Measurements from ENCODE around the gene RAB3A.

Gene RAB3A

GRCh38 chr19:18233224-18233825, 29.5 kb upstream of the RAB3A start (continued):
- TF ChIP-seq ZNF660 (tag by site-specific recombination; IDR thresholded peaks at IDR 0.05) (no peak), IKZF3 (tag by site-specific recombination; IDR thresholded peaks at IDR 0.05) (0 out of 2 replicates have a peak, but pooled peaks have one; percentile 25), ZFP69B (tag by site-specific recombination; IDR thresholded peaks at IDR 0.05) (peak; percentile 85), ZNF571 (tag by site-specific recombination; IDR thresholded peaks at IDR 0.05) (no peak), ZNF610 (tag by site-specific recombination; IDR thresholded peaks at IDR 0.05; ENCODE audit: borderline replicate concordance) (peak; percentile 82; the same call in 1 of the 2 replicates), ZNF560 (tag by site-specific recombination; IDR thresholded peaks at IDR 0.05; ENCODE audit: borderline replicate concordance) (peak; percentile 86; the same call in 1 of the 2 replicates), ZBTB10 (tag by site-specific recombination; IDR thresholded peaks at IDR 0.05) (no peak; the same call in 1 of the 2 replicates), ZNF501 (tag by site-specific recombination; IDR thresholded peaks at IDR 0.05) (0 out of 2 replicates have a peak, but pooled peaks have one; percentile 33), ZNF654 (tag by site-specific recombination; IDR thresholded peaks at IDR 0.05; ENCODE audit: low read depth) (no peak), ZNF221 (tag by site-specific recombination; IDR thresholded peaks at IDR 0.05; ENCODE audit: borderline replicate concordance) (no peak), KLF17 (tag by site-specific recombination; IDR thresholded peaks at IDR 0.05) (peak; percentile 44; the same call in 1 of the 2 replicates), ZEB2 (tag by site-specific recombination; IDR thresholded peaks at IDR 0.05) (peak; percentile 57; the same call in 1 of the 2 replicates), ZNF664 (tag by site-specific recombination; IDR thresholded peaks at IDR 0.05) (no peak), ZNF202 (tag by site-specific recombination; IDR thresholded peaks at IDR 0.05; ENCODE audit: borderline replicate concordance) (no peak), KLF9 (tag by site-specific recombination; IDR thresholded peaks at IDR 0.05; ENCODE audit: low read depth) (no peak), ZNF510 (tag by site-specific recombination; IDR thresholded peaks at IDR 0.05; ENCODE audit: insufficient replicate concordance) (no peak), MEIS1 (CRISPR knock-in tag; IDR thresholded peaks at IDR 0.05; ENCODE audit: borderline replicate concordance) (0 out of 2 replicates have a peak, but pooled peaks have one; percentile 22), ZNF629 (tag by site-specific recombination; IDR thresholded peaks at IDR 0.05) (0 out of 2 replicates have a peak, but pooled peaks have one; percentile 17)

GRCh38 chr19:18232540-18233223, 28.8 kb upstream of the RAB3A start:
- POLR2A ChIA-PET = interaction anchor here (0.6 to 1.2 kb wide), 6 partner anchors 8 to 114 kb away, joined by 3 to 4 read pairs (median 3); no protein-coding TSS in a partner anchor
- Histone ChIP-seq H3K4me1 (ENCODE audit: control insufficient read depth, insufficient read depth, low read length) (no peaks in the 10 kb centered on the region), H3K27ac (ENCODE audit: extremely low read depth, low read depth, low read length) (no peak overlapping the region), H3K36me3 (ENCODE audit: control insufficient read depth in 2 of 2, insufficient read depth in 1 of 2, low read length in 2 of 2) (no peaks in the 10 kb centered on the region), H3K4me3 (ENCODE audit: low read depth, low read length) (no peak overlapping the region; the same call in 1 of the 2 replicates), H3K9me3 (ENCODE audit: control insufficient read depth, insufficient read depth, low read depth, low read length) (no peaks in the 10 kb centered on the region)
- CTCF ChIA-PET = interaction anchor here (0.6 to 1.2 kb wide), 3 partner anchors 19 to 46 kb away, joined by 4 read pairs; no protein-coding TSS in a partner anchor
- TF ChIP-seq ZNF335 (tag by site-specific recombination; conservative IDR thresholded peaks at IDR 0.05) (peak; percentile 72), ZNF404 (tag by site-specific recombination; IDR thresholded peaks at IDR 0.05) (no peak), ZBTB17 (tag by site-specific recombination; IDR thresholded peaks at IDR 0.05) (0 out of 2 replicates have a peak, but pooled peaks have one; percentile 32), ZNF211 (tag by site-specific recombination; IDR thresholded peaks at IDR 0.05; ENCODE audit: low read depth) (no peak), ZBTB20 (tag by site-specific recombination; IDR thresholded peaks at IDR 0.05) (peak; percentile 47; the same call in 1 of the 2 replicates), ZNF266 (tag by site-specific recombination; IDR thresholded peaks at IDR 0.05; ENCODE audit: low read depth) (no peak), ZNF843 (tag by site-specific recombination; IDR thresholded peaks at IDR 0.05) (0 out of 2 replicates have a peak, but pooled peaks have one; percentile 20), BCL6B (tag by site-specific recombination; IDR thresholded peaks at IDR 0.05) (no peak), ZNF837 (tag by site-specific recombination; IDR thresholded peaks at IDR 0.05) (no peak), ZNF600 (tag by site-specific recombination; IDR thresholded peaks at IDR 0.05) (peak; percentile 88), SCRT2 (tag by site-specific recombination; IDR thresholded peaks at IDR 0.05) (peak; percentile 92)

All from HEK293 (cell line).